GM13977 (cell line): ENCODE measurements around the gene DPH1.

Experiments
- DNase-seq: peaks from one replicate; pipeline ENCODE4 v3.0.0; 2012; ENCODE audit warnings: low spot score
- CTCF ChIP-seq: IDR thresholded peaks from 2 replicates; pipeline ENCODE4 v1.5.1; 2012; ENCODE audit warnings: mild to moderate bottlenecking, control low read depth; ENCODE audit not compliant: insufficient read depth; ENCODE audit errors: extremely low read depth, missing control alignments
- in situ Hi-C: fragments of 300-500 bp; cut with MboI; formaldehyde crosslinking; loops from one replicate; pipeline ENCODE4 v1.12.0; 2022; ENCODE audit warnings: low sequenced_read_pairs, low pct_unique_long_range_greater_than_20kb, mixed read lengths, inconsistent platforms; ENCODE audit not compliant: unreplicated experiment

Gene DPH1

GRCh38 chr17:2092253-2092652 lies 62.3 kb downstream of the DPH1 start:
- TF ChIP-seq CTCF, result no peak
- in situ Hi-C loops, result loop anchor here (10.0 kb wide), 1 partner anchor 153 kb away; no protein-coding TSS in a partner anchor
- no peak for DNase-seq

- in situ Hi-C loops, result loop anchor here (10.0 kb wide), 1 partner anchor 151 kb away; no protein-coding TSS in a partner anchor
- no peak for DNase-seq
- no peak for TF ChIP-seq CTCF
Measured at GRCh38 chr17:2093349-2093748, 63.4 kb downstream of the DPH1 start.
